DND-41 (cell line): ENCODE measurements around the gene IHH.

Source experiments
- ATAC-seq: fragments of 200-7000 bp; cut with Tn5 transposase; 3 replicates; pipeline ENCODE4 v1.9.1; 2021; ENCODE audit warnings: low read depth; ENCODE audit not compliant: insufficient read depth
- DNase-seq: peaks from one replicate; pipeline ENCODE4 v3.0.0-alpha.2; 2020
- H2AFZ ChIP-seq: 2 replicates; pipeline ENCODE4 v1.6.0; 2012; ENCODE audit warnings: low read depth, low read length
- H3K27ac ChIP-seq: 2 replicates; pipeline ENCODE4 v1.5.1; 2012; ENCODE audit warnings: low read length, inconsistent platforms
- H3K27me3 ChIP-seq: fragments of 200-600 bp; sonication (generic); 2 replicates; pipeline ENCODE4 v1.6.0; 2012; ENCODE audit warnings: low read length, mild to moderate bottlenecking, inconsistent platforms; ENCODE audit not compliant: insufficient read depth, poor library complexity
- H3K36me3 ChIP-seq: 2 replicates; pipeline ENCODE4 v1.5.1; 2012; ENCODE audit warnings: low read length, inconsistent platforms; ENCODE audit not compliant: insufficient read depth
- H3K4me1 ChIP-seq: 2 replicates; pipeline ENCODE4 v1.5.1; 2012; ENCODE audit warnings: mild to moderate bottlenecking, low read length; ENCODE audit not compliant: insufficient read depth
- H3K4me2 ChIP-seq: 2 replicates; pipeline ENCODE4 v1.6.0; 2012; ENCODE audit warnings: mild to moderate bottlenecking, moderate library complexity, low read length, inconsistent platforms; ENCODE audit not compliant: insufficient read depth
- H3K4me3 ChIP-seq, 2 experiments: fragments of 200-600 bp in 1 of 2; shearing (Covaris generic) in 1 of 2; 2 replicates each; pipeline ENCODE4 v1.5.1; 2012 to 2016; ENCODE audit warnings: inconsistent platforms in 2 of 2, low read length in 2 of 2, mild to moderate bottlenecking in 2 of 2, low read depth in 1 of 2, moderate library complexity in 1 of 2
- H3K79me2 ChIP-seq: 2 replicates; pipeline ENCODE4 v1.6.0; 2012; ENCODE audit warnings: low read length, inconsistent platforms; ENCODE audit not compliant: insufficient read depth
- H3K9ac ChIP-seq: 2 replicates; pipeline ENCODE4 v1.6.0; 2012; ENCODE audit warnings: low read depth, mild to moderate bottlenecking, inconsistent platforms, low read length, moderate library complexity
- H3K9me3 ChIP-seq: 2 replicates; pipeline ENCODE4 v1.5.1; 2012; ENCODE audit warnings: low read length, moderate library complexity, mild to moderate bottlenecking, inconsistent platforms; ENCODE audit not compliant: insufficient read depth, severe bottlenecking
- H4K20me1 ChIP-seq: 2 replicates; pipeline ENCODE4 v1.6.0; 2012; ENCODE audit warnings: low read length; ENCODE audit not compliant: insufficient read depth
- EZH2 ChIP-seq: IDR thresholded peaks from 3 replicates; pipeline ENCODE4 v1.6.1; 2012; ENCODE audit warnings: borderline replicate concordance, low read depth, mild to moderate bottlenecking, moderate library complexity, low read length, inconsistent platforms; ENCODE audit not compliant: severe bottlenecking
- TF ChIP-seq, protein P1 (sequence below): IDR thresholded peaks from 2 replicates; pipeline ENCODE4 v1.5.1; 2012; ENCODE audit warnings: borderline replicate concordance, low read length, moderate library complexity, mild to moderate bottlenecking; ENCODE audit not compliant: poor library complexity, severe bottlenecking; ENCODE audit errors: extremely low read depth

The IHH gene

DNA sequence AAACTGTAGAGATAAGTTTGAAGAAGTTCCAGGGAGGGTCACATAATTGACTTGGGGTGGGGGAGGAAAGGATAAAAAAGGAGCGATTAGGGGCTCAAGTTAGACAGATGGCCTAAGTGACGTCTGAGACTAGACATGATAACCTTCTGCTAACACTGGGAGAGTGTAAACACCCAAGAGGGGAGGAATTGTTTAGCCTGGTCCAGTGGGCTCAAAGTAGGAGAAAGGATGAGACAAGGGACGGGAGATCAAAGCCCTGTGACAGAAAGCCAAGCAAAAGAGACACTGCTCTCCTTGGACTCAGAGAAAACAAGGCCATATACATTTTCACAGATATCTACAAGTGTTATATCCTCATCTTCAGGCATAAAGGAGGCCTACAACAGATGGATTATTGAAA, 45.5 kb upstream of the IHH start:
- Histone ChIP-seq H3K27ac (no peak overlapping the region), H3K4me3 (no peak overlapping the region), H3K9ac (no peak overlapping the region), H3K27me3 (no peaks in the 10 kb centered on the region), H3K9me3 (no peaks in the 10 kb centered on the region), H2AFZ (no peak overlapping the region), H3K79me2 (no peaks in the 10 kb centered on the region), H3K36me3 (no peaks in the 10 kb centered on the region), H3K4me1 (no peaks in the 10 kb centered on the region), H3K4me2 (no peak overlapping the region), H4K20me1 (no peaks in the 10 kb centered on the region)
- DNase-seq (no peak), ATAC-seq (no peak)
- no peak for TF ChIP-seq EZH2
- TF ChIP-seq, protein P1, sequence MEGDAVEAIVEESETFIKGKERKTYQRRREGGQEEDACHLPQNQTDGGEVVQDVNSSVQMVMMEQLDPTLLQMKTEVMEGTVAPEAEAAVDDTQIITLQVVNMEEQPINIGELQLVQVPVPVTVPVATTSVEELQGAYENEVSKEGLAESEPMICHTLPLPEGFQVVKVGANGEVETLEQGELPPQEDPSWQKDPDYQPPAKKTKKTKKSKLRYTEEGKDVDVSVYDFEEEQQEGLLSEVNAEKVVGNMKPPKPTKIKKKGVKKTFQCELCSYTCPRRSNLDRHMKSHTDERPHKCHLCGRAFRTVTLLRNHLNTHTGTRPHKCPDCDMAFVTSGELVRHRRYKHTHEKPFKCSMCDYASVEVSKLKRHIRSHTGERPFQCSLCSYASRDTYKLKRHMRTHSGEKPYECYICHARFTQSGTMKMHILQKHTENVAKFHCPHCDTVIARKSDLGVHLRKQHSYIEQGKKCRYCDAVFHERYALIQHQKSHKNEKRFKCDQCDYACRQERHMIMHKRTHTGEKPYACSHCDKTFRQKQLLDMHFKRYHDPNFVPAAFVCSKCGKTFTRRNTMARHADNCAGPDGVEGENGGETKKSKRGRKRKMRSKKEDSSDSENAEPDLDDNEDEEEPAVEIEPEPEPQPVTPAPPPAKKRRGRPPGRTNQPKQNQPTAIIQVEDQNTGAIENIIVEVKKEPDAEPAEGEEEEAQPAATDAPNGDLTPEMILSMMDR = no peak

DNA sequence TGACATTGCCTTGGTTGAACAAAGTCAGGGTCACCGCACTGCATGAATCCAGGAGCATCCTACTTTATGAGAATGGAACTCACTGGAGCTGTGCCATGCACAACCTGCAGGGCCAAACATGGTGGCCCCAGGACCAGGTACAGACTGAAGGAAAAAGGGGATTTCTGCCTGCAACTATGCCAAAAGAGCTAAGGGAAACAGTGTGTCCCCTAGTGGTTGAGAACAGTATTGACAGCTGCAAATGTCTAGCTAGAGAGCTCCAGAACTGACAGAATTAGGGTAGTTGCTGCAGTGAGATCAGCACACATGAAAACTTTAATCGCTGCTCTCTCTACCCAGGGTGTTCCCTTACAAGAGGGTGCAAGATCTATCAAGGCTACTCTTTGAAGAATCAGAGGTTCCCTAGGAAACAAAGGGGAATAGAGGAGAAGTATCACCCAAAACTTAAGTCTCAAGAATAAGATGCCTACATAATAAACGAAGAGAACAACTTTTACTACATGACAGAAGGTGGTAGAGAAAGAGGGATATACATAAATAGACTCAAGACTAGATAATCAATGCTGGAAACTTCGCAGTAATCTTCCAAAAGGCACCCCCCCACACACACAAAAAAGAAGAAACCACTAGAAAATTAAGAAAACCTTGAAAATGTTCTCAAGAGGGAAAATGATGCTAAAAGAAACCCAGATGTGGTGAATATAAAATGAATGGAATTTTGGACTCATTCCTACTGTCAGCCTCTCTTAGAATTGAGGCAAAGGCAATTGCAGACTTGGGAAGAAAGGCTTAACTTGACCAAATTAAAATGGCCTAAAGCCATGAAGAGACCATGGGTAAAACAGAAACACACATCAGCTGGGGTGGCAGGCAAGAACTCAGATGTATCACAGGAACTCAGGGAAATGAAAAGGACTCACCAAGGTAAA, 43.6 kb upstream of the IHH start:
- Histone ChIP-seq H3K79me2 (no peaks in the 10 kb centered on the region), H3K27ac (no peak overlapping the region), H4K20me1 (no peaks in the 10 kb centered on the region), H3K9me3 (no peaks in the 10 kb centered on the region), H3K27me3 (no peaks in the 10 kb centered on the region), H3K4me2 (no peak overlapping the region), H3K4me1 (no peaks in the 10 kb centered on the region), H3K36me3 (no peaks in the 10 kb centered on the region), H3K4me3 (no peak overlapping the region), H2AFZ (no peak overlapping the region), H3K9ac (no peak overlapping the region)
- DNase-seq = peak; percentile 12
- peak; percentile 73; the same call in 2 of the 3 replicates for ATAC-seq
- TF ChIP-seq EZH2 = no peak
- TF ChIP-seq, protein P1 = peak; percentile 81

DNA sequence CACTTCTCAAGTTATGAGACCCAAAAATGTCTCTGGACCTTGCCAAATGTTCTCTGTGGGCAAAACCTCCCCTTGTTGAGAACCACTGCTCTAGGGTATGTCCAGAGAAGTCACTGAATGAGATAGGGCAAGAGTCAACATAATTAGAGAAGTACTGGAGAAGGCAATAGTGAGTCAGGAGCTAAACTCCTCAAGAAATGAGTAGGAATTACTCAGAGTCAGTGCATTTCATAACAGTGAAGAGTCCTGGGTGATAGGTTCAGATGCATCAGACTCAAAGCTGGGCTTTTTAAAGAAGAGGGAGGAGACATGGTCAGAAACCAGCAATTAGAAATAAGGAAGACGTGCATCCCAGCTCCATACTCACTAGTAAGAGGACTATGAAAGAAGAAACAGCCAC, 38.6 kb upstream of the IHH start:
- no peak for TF ChIP-seq EZH2
- TF ChIP-seq, protein P1 = no peak
- ATAC-seq = no peak
- Histone ChIP-seq H3K27me3 (no peaks in the 10 kb centered on the region), H3K36me3 (peaks cover 2% of the 10 kb centered on the region; the same call in 1 of the 2 replicates), H4K20me1 (no peaks in the 10 kb centered on the region), H3K27ac (no peak overlapping the region), H3K79me2 (no peaks in the 10 kb centered on the region), H3K4me1 (no peaks in the 10 kb centered on the region), H3K9ac (no peak overlapping the region), H3K9me3 (no peaks in the 10 kb centered on the region), H3K4me2 (no peak overlapping the region), H3K4me3 (no peak overlapping the region), H2AFZ (no peak overlapping the region)
- no peak for DNase-seq
